HG03378 (cell line): ENCODE measurements around the gene ARPIN.

Experiments used
- ATAC-seq: cut with Tn5 transposase; IDR thresholded peaks from one replicate; pipeline ENCODE4 v1.9.1; 2021; ENCODE audit warnings: mild to moderate bottlenecking, moderate library complexity; ENCODE audit not compliant: unreplicated experiment

ARPIN gene

DNA sequence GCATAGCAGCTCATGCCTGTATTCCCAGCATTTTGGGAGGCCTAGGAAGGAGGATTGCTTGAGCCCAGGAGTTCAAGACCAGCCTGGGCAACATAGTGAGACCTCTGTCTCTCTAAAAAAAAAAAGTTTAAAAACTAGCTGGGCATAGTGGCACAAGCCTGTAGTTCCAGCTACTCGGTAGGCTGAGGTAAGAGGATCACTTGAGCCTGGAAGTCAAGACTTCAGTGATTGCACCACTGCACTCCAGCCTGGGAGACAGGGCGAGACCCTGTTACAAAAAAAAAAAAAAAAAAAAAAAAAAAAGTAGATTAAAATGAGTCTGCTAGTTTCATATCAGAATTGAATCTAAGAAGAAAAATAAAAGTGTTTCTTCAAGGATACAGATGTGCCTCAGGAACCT is 65.7 kb downstream of the ARPIN start:
- no peak for ATAC-seq

DNA sequence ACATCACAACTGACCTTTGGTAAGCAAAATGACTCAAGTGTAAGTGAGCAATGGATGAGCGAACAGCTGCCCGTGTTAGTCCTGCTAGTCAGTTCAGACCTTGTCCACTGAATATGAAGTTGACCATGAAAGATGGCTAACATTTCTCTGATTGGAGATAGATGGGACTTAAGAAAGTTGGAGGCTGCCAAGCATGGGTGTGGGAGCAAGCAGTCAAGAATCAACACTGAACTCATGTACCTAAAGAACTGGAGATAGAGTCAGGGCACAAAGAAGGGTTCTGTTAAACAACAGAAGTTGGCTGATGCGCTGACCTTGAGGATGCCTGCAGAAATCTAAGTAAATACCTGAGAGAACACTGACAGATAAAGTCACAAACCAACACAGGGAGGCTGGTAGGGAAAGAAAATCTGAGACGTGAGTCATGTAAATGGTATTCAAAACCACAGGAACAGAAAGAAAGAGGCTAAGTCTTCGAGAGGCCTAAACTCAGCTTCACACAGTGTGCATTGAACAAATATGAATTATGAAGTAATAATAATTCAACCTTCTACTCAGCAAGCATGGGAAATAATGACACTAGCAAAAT is 67.4 kb downstream of the ARPIN start:
- ATAC-seq: no peak
